Fibroblast of skin of abdomen (primary cell): Measurements from ENCODE around the gene ACTRT2. TPM values are rescaled to one million over a fixed set of nuclear protein-coding genes. Genes with fewer than 3 reads are reported as not detected.

Experiments
- DNase-seq: peaks from one replicate; pipeline ENCODE4 v3.0.0-alpha.2; 2013
- polyA plus RNA-seq, 2 experiments: library from polyadenylated mRNA; unstranded; fragments of 120-200 nt; gene quantifications; one replicate each; pipeline ENCODE4 v1.2.1, GENCODE V29; 2013; ENCODE audit not compliant: insufficient read length in 2 of 2

Gene ACTRT2
- polyA plus RNA-seq (2013, experiment 1 of 2; ENCODE audit: insufficient read length): not detected
- polyA plus RNA-seq (2013, experiment 2 of 2; ENCODE audit: insufficient read length): not detected

DNA sequence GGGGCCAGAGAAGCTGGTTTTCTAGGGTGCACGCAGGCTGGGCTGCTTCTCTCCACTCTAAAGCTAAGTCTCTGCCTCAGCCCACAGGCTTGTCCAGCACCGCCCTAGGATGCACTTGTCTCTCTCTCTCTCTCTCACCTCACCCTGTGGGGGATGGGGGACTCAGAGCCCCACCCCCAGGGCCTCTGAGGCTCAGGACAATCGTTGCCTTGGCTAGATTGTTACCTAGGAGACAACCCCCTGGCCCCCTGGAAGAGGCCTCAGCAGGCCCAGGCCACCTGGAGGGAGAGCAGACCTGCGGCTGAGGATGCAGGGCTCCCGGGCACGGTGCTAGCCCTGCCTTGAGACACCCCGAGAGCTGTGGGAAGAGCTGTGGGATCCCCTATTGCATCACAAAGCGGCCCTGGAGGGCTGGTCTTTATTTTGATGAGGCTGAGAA is at the start of gene ACTRT2:
ACTRT2 (plus strand) TSS at position 235 of the 439 bp plus-strand sequence. CDS start 220 bp downstream, outside the sequence.
- no peak for DNase-seq

DNA sequence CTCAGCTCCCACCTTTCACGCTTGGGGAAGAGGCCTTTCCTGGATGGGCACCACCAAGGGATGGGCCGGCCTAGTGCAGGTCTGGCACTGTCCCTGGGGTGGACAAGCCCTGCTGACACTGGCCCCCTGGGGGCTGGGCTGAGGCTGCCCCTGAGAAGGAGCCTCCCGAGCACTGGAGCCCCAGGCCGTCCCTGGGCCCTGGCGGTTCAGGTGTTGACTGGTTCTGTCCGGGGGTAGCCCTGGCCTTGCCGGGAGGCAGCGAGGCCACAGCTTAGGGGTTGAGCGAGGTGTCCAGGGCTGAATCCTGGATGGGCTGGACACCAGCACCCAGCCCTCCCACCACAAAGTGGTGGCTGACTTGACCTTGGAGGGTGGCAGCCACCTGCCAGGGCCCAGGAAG is 49.7 kb upstream of the ACTRT2 start:
- DNase-seq: no peak

DNA sequence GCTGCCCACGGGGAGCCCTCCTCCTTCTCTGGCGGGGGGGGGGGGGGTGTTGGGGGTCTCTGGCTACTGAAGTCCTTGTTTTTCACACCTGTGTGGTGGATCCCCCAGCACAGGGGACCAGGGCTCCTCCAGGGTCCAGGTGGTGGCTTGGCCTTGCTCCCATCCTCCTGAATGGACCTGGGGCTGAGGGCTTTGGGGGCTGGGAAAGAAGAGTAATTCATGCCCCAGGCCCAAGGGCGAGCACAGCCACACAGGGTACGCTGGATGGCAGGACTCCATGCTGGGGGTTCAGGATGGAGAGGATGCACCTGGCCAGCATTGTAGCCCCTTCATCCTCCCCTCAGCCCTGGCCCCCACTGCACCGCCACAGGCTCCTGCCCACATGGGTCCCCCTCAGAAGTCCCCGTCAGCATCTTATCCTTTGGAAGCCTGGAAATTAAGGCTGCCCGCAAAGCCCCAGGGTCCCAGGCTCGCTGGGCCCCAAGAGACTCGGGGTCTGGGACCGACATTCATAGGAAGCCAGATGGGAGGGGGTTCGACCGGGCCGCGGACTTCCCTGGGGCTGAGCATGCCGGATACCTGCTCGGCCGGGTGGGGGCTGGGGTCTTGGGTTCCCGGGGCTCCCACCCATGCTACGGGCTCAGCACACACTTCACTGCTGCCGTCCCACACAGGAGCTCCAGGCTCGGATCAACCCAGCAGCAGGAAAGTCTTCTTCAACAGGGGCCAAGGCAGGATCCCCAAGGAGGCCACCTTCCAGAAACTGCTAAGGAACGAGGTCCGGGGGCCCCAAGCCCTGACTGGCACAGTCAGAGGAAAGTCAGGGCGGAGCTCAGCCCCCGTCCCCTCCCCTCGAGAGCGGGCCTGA is 49.0 kb upstream of the ACTRT2 start:
- DNase-seq: no peak

DNA sequence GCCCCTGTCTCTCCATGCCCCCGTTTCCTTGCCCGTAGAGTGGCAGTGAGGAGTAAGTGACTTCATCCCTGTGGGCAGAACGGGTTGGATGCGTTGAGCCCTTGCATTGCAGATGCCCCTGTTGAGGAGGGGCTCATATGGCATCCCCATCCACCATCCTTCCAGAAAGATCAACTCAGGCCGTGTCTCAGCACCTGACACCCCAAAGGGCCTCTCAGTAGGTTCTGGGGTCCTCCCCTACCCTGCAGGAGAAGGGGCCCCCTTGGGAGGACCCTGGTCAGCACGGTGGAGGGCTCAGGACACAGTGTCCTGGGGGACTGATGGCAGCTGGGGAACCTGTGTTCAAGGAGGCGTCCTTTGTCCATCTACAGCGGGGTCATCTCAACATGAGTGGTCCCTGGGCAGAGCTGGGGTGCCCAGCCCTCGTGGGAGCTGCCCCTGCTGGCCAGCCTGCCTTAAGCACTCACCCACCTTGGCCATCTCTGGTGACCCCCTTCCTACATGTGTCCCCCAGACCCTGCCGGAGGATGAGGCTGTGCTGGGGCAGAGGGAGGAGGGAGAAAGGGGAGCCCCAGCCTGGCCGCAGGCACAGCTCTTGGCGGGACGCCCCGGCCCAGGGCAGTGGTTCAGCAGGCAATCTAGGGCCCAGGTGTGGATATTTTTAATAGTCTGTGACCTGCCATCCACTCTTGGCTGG is 48.2 kb upstream of the ACTRT2 start:
- DNase-seq: no peak

DNA sequence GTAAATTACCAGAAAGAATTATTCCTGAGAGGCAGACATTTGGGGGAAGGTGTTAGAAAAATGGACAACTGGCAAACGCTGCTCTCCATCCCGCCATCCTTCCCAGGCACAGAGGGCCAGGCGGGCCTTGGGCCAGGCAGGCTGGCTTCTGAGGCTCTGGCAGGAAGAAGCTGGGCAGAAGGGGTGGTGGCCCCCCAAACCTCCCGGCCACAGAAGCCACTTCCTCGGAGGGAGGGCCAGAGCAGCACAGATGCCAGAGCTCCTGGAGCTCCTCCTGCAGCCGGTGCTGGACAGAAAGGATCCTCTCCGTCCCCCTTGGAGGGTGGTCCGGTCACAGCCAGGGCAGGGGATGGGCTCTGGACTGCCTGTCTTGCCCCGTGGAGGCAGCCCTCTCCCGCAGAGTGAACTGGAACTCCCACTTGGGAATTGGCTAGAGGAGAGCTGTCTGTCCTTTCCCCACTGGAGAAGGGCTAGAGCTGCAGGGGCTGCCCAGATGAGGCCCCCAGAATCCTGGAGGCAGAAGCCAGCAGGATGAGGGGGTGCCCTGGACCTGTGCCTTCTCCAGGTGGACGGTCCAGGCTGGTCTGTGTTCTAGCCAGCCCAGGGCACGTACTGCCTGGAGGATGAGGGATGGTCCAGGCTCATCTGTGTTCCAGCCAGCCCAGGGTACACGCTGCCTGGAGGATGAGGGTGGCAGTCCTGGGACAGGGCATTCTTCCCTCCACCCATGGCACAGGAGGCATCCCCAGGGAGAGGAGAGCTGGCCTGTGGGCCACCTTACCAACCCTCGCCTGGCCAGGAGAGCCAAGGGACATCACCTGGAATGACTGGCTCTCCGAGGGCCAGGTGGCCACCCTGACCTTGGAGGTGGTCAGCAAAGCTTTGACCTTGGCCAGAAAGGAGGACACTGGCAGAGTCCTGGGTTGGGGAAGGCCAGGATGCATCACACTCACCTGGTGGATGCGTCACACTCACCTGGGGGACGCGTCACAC is 47.4 kb upstream of the ACTRT2 start:
- DNase-seq: no peak

DNA sequence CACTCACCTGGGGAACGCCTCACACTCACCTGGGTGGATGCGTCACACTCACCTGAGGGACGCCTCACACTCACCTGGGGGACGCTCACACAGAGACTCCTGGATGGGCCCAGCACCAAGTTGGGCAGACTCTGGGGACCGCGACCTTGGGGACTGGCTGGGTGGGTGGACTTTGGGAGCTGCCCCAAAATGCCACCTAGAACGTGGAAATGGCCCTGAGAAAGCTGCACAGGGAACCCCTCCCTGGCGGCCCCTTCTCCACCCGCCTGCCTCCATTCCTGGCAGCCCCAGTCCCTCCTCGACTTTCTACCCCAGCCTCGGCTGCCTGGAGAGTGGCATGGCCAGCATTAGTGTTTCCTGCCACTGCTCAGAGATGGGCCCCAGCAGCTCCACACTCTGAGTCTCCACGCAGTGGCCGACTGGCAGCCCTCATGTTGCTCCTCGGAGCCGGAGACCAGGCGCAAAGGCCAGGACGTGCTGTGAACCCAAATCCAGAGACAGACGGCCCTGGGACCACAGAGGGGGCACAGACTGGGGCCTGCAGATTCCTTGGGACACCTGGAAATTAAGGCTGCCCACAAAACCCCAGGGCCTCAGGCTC is 46.5 kb upstream of the ACTRT2 start:
- no peak for DNase-seq

DNA sequence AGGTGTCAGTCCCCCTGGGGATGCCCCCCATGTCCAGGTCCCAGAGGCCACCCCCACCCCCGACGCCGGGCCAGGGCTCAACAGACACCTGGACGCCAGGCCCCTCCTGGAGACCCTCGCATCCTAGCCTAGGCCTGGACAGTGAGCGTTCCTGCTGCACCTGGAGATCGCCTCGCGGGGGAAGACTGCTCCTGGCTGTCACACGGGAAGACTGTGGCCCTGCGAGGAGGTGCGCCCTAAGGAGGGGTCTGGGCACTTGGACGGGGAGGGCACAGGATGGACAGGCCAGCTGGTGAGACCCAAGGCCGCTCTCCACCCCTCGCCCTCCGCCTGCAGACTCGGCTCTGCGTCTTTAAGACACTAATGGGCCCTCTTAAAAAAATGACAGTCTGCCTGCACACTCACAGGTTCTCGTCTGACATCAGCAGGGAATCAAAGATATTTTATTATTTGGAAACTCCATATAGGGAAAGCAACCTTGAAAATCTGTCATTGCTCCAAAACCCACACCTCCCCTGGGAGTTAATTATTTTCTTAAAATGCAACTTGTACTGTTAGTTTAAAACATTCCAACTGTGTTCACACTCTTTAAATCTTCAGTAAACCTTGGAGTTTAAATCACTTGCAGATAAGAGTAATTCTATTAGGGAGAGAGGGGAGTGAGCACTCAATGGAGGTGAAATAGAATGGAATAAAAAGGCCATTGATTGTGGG is 45.6 kb upstream of the ACTRT2 start:
- DNase-seq: no peak

DNA sequence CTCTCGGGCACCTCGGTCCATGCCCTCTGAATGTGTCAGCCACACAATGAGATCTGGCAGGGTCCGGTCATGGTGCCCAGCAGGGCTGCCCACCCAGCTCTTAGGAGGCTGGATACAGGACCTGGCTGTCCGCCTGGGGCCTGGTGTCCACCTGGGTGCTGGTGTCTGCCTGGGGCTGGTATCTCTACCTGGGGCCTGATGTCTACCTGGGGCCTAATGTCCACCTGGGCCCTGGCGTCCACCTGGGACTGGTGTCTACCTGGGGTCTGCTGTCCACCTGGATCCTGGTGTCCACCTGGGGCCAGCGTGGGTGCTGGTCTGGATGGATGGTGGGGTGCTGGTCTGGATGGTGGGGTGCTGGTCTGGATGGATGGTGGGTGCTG is 45.1 kb upstream of the ACTRT2 start:
- DNase-seq: no peak

DNA sequence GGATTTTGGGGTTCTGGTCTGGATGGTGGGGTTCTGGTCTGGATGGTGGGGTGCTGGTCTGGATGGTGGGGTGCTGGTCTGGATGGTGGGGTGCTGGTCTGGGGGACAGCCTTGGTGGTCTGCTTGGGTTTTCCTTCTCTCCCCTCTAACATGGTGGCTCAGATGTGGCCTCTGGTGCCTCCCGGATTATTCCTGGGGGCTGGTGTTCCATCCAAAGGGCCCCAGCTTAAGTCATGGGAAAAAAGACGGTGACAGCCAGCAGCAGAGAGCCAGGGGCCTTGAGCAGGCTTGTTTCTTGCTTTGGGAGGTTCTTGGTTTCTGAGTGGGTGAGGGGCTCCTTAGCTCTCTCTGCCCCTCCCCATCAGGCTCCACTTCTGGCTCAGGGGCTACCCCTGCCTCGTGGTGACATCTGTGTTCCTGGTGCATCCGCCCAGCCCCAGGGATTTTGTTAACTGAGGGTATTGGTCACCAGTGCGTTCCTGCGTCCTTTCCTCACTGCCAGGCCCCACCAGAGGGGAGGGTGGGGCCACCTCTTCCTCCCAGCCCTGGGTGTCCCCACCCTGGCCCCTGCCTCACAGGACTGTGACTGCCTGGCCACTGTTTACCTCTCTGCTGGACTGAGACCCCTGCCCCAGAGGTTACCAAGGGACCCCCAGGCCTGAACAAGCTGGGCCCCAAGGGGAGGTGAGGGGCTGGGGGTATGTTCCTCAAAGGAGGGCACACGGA is 43.2 kb upstream of the ACTRT2 start:
- no peak for DNase-seq

DNA sequence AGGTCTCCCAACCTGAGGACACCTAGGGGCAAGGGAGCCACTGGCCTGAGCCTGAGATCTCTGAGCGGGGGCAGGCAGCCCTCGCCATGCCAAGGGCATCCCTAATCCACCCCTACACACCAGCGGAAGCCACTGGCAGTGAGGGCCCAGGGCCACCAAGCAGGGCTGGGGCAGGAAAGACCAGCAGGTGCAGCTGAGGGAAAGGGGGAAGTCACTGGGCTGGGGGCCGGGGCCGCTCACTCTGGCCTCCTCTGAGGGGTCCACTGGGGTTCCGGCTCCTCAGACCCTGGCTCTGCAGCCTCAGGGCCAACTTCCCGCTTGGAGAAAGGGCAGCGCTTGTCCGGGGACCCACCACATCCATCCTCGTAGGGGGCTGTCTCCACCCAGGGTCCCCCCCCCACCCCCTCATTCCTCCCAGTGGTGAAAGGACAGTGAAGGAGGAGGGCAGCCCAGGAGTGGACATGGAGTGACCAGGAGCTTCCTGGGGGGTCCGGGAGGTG is 42.5 kb upstream of the ACTRT2 start:
- DNase-seq: no peak

DNA sequence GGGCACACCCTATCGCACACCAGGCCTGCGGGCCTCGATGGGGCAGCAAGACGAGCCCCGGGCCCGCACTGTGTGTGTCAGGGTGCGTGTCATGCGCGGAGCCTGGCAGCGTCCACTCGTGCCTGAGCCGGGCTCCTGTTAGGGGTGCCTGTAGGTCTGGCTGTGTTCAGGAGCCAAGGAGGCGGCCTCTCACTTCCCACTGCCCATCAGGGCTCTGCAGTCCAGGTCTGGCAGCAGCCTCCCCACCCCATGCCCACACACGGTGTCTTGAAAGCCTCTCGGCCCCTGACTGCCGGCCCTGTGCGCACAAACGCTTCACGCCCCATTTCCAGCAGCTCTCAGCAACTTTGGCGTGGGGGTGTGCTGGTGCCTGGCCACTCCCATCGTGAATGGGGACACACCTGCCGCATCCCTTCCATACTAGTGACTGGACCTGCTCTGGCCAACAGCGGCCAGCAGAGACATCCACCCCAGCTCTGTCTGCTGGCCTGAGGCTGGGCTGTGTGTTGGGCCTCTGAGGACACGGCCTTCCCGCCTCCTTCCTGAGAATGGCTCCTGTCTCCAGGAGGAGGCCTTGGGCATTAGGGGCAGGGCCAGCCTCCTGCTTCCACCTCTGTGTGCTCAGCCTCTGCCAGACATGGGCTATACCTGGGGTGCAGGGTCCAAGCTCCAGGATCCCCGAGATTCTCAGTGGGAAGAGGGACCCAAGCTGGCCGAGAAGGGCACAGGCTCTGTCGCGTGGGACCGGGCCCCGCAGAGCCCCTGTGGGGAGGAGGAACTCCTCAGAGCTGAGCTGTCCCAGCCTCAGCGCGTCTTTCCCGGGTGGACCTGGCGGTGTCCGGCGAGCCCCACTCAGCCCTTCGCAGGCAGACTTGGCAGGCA is 41.8 kb upstream of the ACTRT2 start:
- DNase-seq: no peak

DNA sequence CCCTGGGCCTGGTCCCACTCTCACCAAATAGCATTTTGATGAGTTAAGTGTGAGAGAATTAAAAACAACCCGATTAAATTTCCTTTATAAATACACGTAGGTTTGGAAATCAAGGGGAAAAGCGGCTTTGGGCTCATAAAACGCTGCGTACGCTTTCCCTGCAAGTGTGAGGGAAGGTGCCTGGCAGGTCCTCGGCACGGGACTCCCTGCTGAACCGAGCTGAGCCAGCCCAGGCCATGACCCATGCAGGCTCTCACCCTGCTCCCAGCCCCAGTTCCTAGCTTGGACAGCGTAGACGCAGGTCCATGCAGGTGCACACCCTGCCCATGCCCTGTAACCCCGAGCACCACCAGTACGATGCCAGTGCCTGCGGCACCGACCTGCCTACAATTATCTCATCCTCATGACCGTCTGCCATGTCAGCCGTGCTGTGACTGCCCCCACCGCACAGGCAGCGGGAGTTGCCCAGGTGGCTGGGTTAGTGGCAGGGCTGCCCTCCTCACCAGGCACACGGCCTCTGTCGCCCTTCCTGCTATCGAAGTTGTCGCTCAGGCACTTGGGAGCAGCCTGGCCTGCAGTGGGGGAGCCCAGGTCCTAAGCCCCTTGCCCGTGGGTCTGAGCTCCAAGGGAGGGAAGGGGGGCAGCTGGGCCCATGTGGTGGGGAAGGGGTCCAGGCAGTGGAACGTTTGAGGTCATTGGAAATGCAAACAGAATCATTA is 41.0 kb upstream of the ACTRT2 start:
- no peak for DNase-seq

DNA sequence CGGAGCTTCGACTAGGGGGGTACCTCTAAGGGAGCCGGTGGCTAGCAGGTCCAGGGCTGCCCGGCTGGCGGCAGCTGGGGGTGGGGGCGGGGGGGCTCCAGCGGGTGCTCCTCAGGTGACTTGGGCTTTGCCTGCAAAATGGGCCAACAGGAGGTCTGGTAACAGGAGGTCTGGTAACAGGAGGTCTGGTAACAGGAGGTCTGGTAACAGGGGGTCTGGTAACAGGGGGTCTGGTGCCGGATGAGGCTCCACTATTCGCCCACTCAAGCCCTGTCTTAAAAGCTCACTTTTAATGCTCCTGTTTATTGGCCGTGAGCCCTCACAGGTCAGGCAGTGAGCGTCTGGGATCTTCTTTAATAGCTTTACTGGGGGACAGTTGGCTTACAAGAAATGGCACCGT is 40.4 kb upstream of the ACTRT2 start:
- DNase-seq: no peak

DNA sequence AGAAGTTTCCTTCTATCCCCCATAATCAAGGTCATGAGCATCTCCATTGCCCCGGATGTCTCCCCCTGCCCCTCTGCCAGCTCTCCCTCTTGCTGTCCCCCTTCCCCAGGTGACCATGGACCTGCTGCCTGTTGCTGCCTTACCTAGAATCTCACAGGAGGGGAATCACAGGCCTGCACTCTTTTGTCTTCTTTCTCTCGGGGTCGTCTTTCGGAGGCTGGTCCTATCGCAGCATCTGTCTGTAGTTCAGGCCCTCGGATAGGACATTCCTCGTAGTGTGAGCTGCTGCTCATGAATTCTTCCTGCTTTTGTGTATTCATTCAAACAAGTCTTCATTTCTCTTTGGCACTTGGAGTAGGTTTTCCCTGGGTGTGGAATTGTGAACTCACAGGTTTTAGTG is 39.9 kb upstream of the ACTRT2 start:
- no peak for DNase-seq

DNA sequence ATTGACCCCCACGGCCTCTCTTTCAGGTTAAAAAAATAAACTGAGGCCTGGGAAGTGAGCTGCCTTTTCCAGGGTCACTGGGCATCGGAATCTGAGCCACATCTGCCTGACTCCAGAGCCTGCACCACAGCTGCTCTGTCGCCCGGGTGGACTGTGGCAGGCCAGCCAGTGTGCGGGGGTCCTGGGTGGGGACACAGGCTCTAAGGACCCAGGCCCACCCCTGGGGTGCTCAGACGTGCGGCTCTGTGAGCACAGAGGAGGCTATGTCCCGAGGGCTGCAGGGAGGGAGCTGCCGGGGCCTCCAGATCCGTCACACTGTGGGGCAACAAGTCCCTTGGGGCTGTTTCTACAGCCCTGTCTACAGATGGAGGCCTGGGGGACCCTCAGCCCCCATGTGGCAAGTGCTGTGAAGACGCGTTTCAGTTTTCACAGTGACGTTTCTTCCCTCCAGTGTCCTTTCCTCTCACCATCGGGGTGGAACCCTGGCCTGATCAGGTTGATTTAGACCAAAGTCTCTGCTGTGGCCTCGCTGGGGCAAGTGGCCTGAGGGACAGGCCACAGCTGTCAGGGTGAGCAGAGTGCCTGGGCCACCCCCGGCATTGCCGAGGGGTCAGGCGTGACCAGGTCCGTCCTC is 39.2 kb upstream of the ACTRT2 start:
- no peak for DNase-seq

DNA sequence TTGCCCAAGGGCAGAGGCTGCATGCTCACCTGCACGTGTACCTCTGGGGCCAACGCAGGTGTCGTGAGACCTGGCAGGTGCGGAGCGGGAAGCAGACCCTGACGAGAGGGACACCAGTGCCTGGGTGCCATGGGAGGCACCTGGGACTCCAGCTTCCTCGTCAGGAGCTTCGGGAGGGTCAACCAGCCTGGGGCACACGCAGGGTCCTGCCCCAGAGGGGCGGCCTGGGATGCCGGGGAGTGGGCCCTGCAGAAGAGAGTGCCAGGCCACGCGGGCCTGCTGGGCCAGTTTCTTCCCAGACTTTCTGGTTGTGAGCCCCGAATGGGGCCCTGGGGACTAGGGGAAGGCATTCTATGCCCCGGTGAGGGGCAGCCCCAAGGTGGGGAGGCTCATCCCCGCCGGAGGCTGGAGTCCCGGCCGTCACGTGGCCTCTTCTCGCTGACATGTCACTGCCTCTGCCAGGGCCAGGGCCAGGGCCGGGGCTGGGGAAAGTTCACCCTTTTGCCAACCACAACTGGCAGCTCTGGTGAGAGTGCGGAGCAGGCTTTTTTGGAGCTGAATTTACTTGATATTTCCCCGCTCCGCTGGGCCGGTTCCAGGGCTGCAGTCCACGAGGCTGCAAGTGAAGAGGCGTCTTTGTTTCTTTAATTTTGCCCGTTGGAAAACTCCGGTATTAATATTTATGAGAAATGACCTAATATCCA is 38.5 kb upstream of the ACTRT2 start:
- DNase-seq: no peak

DNA sequence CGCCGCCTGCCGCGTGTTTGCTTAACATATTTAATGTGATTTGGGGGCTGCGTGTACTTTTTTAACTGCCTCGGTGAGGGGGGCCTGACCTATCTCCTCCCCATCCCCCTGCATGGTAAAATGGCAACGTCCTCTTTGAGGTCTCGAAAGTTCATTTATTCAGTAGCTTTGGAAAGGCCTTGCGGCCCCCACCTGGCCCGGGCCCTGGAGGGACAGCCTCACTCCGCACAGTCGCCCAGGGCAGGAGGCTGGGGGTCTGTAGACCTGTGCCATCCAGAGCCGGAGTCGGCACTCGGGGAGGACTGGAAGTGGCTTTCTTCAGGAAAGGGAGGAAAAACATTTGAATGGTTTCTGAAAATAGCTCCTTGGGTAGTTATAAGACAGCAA is 38.0 kb upstream of the ACTRT2 start:
- no peak for DNase-seq
